ENCODE data around the gene SUPT7L. TPM values are rescaled to one million over a fixed set of nuclear protein-coding genes. Genes with fewer than 3 reads are reported as not detected.

The SUPT7L gene
- polyA plus RNA-seq, 1 donor (not counting 4 experiments of a cell fraction or from before 2014, with no cell fraction given) = 39.8 TPM

DNA sequence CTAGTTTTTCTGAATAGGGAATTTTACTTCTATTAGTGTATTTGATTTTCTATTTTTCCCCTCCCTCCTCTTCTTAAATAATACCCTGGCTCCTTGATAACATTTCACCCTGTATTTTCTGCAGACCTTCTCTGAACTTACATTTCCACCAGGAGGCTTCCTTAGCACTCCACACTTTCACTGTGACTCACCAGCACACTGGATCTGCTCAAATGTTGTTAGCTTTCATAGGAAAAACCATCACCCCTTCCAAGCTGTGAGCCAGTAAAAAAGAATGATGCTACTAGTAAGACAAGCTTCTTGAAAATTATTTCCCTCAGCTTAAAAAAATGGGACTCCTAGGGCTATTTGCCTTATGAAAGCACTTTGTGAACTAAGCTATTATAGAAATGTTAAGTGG is 16.1 kb downstream of the SUPT7L start:
- H3K4me2 ChIP-seq (ENCODE audit: control insufficient read depth, extremely low read depth, insufficient read depth, low read depth, low read length) = no peak overlapping the region
- peaks cover 11 to 13% of the 10 kb centered on the region in 2 experiments for H3K36me3 ChIP-seq (ENCODE audit: control insufficient read depth in 2 of 2, extremely low read depth in 1 of 2, insufficient read depth in 2 of 2, low read length in 2 of 2)
- TF ChIP-seq, protein P1, sequence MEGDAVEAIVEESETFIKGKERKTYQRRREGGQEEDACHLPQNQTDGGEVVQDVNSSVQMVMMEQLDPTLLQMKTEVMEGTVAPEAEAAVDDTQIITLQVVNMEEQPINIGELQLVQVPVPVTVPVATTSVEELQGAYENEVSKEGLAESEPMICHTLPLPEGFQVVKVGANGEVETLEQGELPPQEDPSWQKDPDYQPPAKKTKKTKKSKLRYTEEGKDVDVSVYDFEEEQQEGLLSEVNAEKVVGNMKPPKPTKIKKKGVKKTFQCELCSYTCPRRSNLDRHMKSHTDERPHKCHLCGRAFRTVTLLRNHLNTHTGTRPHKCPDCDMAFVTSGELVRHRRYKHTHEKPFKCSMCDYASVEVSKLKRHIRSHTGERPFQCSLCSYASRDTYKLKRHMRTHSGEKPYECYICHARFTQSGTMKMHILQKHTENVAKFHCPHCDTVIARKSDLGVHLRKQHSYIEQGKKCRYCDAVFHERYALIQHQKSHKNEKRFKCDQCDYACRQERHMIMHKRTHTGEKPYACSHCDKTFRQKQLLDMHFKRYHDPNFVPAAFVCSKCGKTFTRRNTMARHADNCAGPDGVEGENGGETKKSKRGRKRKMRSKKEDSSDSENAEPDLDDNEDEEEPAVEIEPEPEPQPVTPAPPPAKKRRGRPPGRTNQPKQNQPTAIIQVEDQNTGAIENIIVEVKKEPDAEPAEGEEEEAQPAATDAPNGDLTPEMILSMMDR (optimal IDR thresholded peaks at IDR 0.05 in 1 of 3, IDR thresholded peaks at IDR 0.05 in 1 of 3, conservative IDR thresholded peaks at IDR 0.05 in 1 of 3; ENCODE audit: extremely low read depth in 1 of 3, insufficient read depth in 2 of 3, low read length in 3 of 3) = no peak
- no peak for TF ChIP-seq EZH2 (IDR thresholded peaks at IDR 0.05; ENCODE audit: low read length)
- no peak overlapping the region for H3K9ac ChIP-seq (ENCODE audit: control insufficient read depth, extremely low read depth, insufficient read depth, low read length)
- H4K20me1 ChIP-seq (ENCODE audit: control insufficient read depth, extremely low read depth, insufficient read depth, low read length) = no peaks in the 10 kb centered on the region
- FAIRE-seq (no peak), DNase-seq (ENCODE audit: low read depth, low spot score) (no peak)
- no peaks in the 10 kb centered on the region for H3K9me1 ChIP-seq (ENCODE audit: control insufficient read depth, extremely low read depth, insufficient read depth, low read length)
- H3K27ac ChIP-seq (ENCODE audit: control insufficient read depth, insufficient read depth, low read length) = no peak overlapping the region
- H3K4me1 ChIP-seq (ENCODE audit: control insufficient read depth, extremely low read depth, insufficient read depth, low read length) = peaks cover 3% of the 10 kb centered on the region
- no peak overlapping the region for H2AFZ ChIP-seq (ENCODE audit: control insufficient read depth, low read length)
- no peaks in the 10 kb centered on the region for H3K27me3 ChIP-seq (ENCODE audit: control insufficient read depth, extremely low read depth, insufficient read depth, low read length)
- H3K4me3 ChIP-seq (ENCODE audit: control insufficient read depth in 2 of 3, extremely low read depth in 1 of 3, insufficient read depth in 2 of 3, low read depth in 1 of 3, low read length in 3 of 3) = no peak overlapping the region
- dilution Hi-C loops (cut with MboI; ENCODE audit: extremely low pct_ligation_motif_present, low sequenced_read_pairs) = no loop called here
- H3K79me2 ChIP-seq (ENCODE audit: control insufficient read depth, insufficient read depth, low read length) = no peaks in the 10 kb centered on the region
- no peaks in the 10 kb centered on the region for H3K9me3 ChIP-seq (ENCODE audit: control insufficient read depth, low read depth, low read length)

DNA sequence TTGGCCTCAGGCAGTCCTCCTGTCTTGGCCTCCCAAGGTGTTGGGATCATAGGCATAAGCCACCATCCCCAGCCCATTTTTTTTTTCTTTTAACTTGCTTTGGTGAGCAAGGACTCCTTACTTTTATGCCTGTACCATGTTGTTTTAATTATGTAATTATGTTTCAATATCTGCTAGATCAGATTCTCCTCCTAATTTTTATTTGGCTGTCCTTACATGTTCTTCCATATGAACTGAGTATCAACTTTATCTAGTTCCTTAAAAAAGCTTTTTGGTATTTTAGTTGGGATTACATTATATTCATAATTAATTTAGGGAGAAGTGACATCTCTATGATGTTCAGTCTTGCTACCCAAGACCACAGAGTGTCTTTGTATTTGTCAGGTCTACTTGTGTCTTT is 18.2 kb downstream of the SUPT7L start:
- H3K27me3 ChIP-seq (ENCODE audit: control insufficient read depth, extremely low read depth, insufficient read depth, low read length) = no peaks in the 10 kb centered on the region
- TF ChIP-seq EZH2 (IDR thresholded peaks at IDR 0.05; ENCODE audit: low read length) = no peak
- TF ChIP-seq, protein P1 (optimal IDR thresholded peaks at IDR 0.05 in 1 of 3, IDR thresholded peaks at IDR 0.05 in 1 of 3, conservative IDR thresholded peaks at IDR 0.05 in 1 of 3; ENCODE audit: extremely low read depth in 1 of 3, insufficient read depth in 2 of 3, low read length in 3 of 3) = no peak
- H3K9ac ChIP-seq (ENCODE audit: control insufficient read depth, extremely low read depth, insufficient read depth, low read length) = no peak overlapping the region
- H2AFZ ChIP-seq (ENCODE audit: control insufficient read depth, low read length) = no peak overlapping the region
- H3K4me2 ChIP-seq (ENCODE audit: control insufficient read depth, extremely low read depth, insufficient read depth, low read depth, low read length) = no peak overlapping the region
- H3K4me3 ChIP-seq (ENCODE audit: control insufficient read depth in 2 of 3, extremely low read depth in 1 of 3, insufficient read depth in 2 of 3, low read depth in 1 of 3, low read length in 3 of 3) = no peak overlapping the region
- H3K9me1 ChIP-seq (ENCODE audit: control insufficient read depth, extremely low read depth, insufficient read depth, low read length) = no peaks in the 10 kb centered on the region
- H3K27ac ChIP-seq (ENCODE audit: control insufficient read depth, insufficient read depth, low read length) = no peak overlapping the region
- H3K36me3 ChIP-seq (ENCODE audit: control insufficient read depth in 2 of 2, extremely low read depth in 1 of 2, insufficient read depth in 2 of 2, low read length in 2 of 2) = peaks cover 16 to 18% of the 10 kb centered on the region in 2 experiments
- no peak for DNase-seq (ENCODE audit: low read depth, low spot score)
- dilution Hi-C loops (cut with MboI; ENCODE audit: extremely low pct_ligation_motif_present, low sequenced_read_pairs) = no loop called here
- H4K20me1 ChIP-seq (ENCODE audit: control insufficient read depth, extremely low read depth, insufficient read depth, low read length) = no peaks in the 10 kb centered on the region
- no peaks in the 10 kb centered on the region for H3K4me1 ChIP-seq (ENCODE audit: control insufficient read depth, extremely low read depth, insufficient read depth, low read length)
- no peaks in the 10 kb centered on the region for H3K9me3 ChIP-seq (ENCODE audit: control insufficient read depth, low read depth, low read length)
- H3K79me2 ChIP-seq (ENCODE audit: control insufficient read depth, insufficient read depth, low read length) = no peaks in the 10 kb centered on the region
- no peak for FAIRE-seq

Data from keratinocyte (primary cell).